AG09309 (cell line): ENCODE results near the gene DDX59.
A peak's percentile ranks its signal among the peaks of the same experiment; 100 is the strongest.

Experiments
- DNase-seq: peaks from one replicate; pipeline ENCODE4 v3.0.0-alpha.2; 2010; ENCODE audit warnings: low read depth
- H3K4me3 ChIP-seq: 2 replicates; pipeline ENCODE4 v1.5.1; 2011; ENCODE audit warnings: mild to moderate bottlenecking, low read depth, low read length, moderate library complexity; ENCODE audit not compliant: control insufficient read depth
- TF ChIP-seq, protein P1 (sequence below): IDR thresholded peaks from 2 replicates; pipeline ENCODE4 v1.5.1; 2011; ENCODE audit warnings: mild to moderate bottlenecking, low read depth, low read length, inconsistent platforms; ENCODE audit not compliant: insufficient read depth, control insufficient read depth; ENCODE audit errors: missing control alignments

The DDX59 gene

DNA sequence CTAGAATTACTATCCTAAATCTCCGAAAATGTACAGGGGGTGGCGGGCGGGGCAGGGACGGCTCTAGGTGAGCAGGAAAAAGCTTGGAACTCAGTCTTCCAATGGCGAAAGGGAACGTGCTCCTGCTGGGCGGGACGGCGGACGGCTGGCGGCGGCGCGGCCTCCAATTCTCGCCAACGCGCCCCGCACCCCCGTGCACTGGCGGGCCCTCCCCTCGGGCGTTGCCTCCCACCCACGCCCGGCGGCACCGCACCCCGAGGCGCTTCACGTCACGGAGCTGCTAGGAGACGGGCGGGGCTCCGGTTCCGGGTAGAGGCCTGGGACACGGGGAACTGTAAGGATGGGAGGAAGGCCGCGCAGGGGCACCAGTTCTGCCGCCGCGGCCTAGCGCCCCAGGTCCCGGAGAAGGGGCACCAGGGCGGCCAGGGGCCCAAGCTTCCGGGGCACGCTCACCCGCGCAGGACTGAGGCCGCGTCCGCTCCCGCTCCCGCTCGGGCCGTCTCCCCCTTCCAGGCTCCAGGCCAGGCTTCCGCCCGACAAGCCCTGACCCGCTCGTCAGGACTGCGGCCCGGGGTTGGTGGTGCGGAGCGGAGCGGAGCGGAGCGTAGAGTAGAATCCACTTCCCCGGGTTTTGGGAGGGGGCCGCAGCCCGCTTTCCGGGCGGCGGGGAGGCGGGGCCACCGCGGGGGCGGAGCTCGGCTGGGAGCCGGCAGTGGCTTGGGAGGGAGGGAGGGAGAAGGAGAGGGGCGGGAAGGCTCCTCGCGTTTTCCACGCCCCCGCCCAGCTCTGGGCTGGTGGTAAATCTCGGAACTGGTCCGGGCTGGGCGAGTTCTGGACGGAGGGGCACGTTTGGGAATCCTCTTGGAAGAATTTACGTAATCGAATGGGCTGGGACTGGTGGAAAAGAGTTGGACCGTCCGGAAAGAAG, at the start of gene DDX59:
TSS of gene DDX59 (minus strand) at position 594 of the 928 bp plus-strand sequence. CDS start 3,167 bp downstream, outside the sequence.
- peak; percentile 91 for DNase-seq
- peak within 1 kb of the TSS; percentile 68 for H3K4me3 ChIP-seq
- TF ChIP-seq, protein P1, sequence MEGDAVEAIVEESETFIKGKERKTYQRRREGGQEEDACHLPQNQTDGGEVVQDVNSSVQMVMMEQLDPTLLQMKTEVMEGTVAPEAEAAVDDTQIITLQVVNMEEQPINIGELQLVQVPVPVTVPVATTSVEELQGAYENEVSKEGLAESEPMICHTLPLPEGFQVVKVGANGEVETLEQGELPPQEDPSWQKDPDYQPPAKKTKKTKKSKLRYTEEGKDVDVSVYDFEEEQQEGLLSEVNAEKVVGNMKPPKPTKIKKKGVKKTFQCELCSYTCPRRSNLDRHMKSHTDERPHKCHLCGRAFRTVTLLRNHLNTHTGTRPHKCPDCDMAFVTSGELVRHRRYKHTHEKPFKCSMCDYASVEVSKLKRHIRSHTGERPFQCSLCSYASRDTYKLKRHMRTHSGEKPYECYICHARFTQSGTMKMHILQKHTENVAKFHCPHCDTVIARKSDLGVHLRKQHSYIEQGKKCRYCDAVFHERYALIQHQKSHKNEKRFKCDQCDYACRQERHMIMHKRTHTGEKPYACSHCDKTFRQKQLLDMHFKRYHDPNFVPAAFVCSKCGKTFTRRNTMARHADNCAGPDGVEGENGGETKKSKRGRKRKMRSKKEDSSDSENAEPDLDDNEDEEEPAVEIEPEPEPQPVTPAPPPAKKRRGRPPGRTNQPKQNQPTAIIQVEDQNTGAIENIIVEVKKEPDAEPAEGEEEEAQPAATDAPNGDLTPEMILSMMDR, result no peak

- DNase-seq, result no peak
- H3K4me3 ChIP-seq, result no peak overlapping the region
- TF ChIP-seq, protein P1, result no peak
Measured at GRCh38 chr1:200714504-200715187, 44.9 kb upstream of the DDX59 start.

- H3K4me3 ChIP-seq, result no peak overlapping the region
- DNase-seq, result no peak
- TF ChIP-seq, protein P1, result no peak
Measured at GRCh38 chr1:200710166-200710565, 40.5 kb upstream of the DDX59 start.

DNA sequence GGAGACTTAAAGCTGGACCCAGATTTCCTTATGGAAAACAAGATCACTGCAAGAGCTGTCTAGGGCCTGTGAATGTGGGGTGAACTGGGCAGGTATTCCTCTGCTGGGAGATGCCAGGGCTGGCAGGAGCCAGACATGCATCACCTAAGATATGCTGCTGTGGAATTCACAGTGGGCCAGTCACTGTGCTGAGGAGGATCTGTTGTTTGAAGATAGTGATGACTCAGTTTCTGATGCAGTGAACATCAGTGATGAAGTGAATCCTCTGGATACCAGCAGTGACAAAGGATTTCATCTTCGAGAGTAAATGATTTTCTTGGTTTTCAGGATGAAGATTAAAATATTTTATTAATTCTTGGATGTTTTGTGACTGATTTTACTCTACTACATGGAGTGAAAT, 39.1 kb upstream of the DDX59 start:
- TF ChIP-seq, protein P1, result no peak
- H3K4me3 ChIP-seq, result no peak overlapping the region
- DNase-seq, result no peak

- DNase-seq, result no peak
- TF ChIP-seq, protein P1, result no peak
- no peak overlapping the region for H3K4me3 ChIP-seq
Measured at GRCh38 chr1:200708161-200708560, 38.5 kb upstream of the DDX59 start.

DNA sequence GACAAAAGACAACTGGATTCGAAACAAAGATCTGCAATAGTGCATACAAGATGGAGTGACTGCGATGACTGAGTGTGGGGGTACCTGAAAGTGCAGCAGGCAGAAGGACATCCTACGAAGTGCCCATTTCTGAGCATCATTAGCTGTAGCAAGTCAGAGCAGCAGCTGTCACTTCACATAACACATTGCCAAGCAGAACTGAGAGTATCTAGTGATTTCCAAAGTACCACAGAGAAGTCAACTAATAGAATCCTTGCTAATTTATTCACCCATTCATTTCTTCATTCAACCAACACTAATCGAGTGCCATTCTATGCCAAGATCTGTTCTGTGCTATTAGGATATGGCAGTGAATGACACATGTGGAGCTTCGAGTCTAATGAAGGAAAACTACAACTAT, 37.4 kb upstream of the DDX59 start:
- TF ChIP-seq, protein P1, result no peak
- H3K4me3 ChIP-seq, result no peak overlapping the region
- no peak for DNase-seq
